Adrenal gland (tissue), 5 donors: ENCODE results near the gene OSM.

Experiments used
- POLR2A ChIP-seq, 2 donors: fragments of 450-650 bp; IDR thresholded peaks; one replicate each; pipeline ENCODE4 v1.6.1; 2017; ENCODE audit warnings: antibody characterized with exemption in 2 of 2, mild to moderate bottlenecking in 2 of 2, moderate library complexity in 1 of 2
- TF ChIP-seq, protein P1 (sequence below), 6 experiments: fragments of 450-650 bp in 4 of 6; fragments of 200-600 bp in 2 of 6; sonication (generic) in 1 of 6; IDR thresholded peaks; 1 replicate in 5 of 6; 2 replicates in 1 of 6; pipeline versions ENCODE4 v1.5.1 to v1.8.0; 2016 to 2021; ENCODE audit warnings: antibody characterized with exemption in 6 of 6, mild to moderate bottlenecking in 2 of 6, moderate library complexity in 1 of 6
- donor health status: DM: no; HTN: no; CAD: no.

DNA sequence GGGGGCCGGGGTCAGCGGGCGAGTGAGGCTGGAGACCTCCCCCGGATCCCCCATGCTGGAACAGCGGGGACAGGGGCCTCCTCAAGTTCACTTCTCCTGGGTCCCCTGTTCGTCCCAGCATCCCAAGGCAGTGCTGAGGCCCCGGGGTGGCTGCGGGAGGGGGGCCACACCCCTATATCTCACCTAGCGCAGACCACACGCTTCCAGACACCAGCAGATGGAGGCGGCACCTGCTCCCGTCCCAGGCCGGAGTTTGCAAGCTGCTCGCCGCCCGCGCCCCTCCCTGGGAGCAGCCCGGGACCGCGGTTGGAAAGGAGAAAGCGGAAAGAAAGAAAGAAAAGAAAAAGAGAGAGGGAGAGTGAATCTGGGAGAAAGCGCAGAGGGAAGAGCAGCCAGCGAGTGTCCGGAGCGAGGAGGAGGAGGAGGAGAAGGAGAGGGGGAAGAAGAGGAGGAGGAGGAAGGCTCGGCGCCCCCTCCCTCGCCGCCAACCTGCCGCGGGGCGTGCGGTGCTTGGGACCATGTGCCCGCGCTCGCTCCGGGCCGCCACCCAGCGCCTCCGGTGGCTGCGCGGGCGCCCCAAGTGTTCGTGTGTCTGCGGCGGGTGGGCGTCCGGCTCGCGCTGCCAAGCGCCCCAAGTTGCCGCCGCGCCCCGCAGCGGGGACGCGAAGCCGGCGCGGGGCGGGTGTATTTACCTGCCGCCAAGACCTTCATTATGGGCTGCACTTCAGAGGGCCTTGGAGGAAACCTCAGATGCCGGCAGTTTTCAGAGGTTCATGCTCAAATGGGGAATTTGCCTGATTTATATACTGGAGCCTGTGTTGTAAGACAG is 20.5 kb downstream of the OSM start, which contains the start of gene LIF:
- TF ChIP-seq, protein P1, sequence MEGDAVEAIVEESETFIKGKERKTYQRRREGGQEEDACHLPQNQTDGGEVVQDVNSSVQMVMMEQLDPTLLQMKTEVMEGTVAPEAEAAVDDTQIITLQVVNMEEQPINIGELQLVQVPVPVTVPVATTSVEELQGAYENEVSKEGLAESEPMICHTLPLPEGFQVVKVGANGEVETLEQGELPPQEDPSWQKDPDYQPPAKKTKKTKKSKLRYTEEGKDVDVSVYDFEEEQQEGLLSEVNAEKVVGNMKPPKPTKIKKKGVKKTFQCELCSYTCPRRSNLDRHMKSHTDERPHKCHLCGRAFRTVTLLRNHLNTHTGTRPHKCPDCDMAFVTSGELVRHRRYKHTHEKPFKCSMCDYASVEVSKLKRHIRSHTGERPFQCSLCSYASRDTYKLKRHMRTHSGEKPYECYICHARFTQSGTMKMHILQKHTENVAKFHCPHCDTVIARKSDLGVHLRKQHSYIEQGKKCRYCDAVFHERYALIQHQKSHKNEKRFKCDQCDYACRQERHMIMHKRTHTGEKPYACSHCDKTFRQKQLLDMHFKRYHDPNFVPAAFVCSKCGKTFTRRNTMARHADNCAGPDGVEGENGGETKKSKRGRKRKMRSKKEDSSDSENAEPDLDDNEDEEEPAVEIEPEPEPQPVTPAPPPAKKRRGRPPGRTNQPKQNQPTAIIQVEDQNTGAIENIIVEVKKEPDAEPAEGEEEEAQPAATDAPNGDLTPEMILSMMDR (IDR thresholded peaks at IDR 0.05): peak in 2 of 6 experiments; percentile 8 to 17
- no peak for TF ChIP-seq POLR2A (IDR thresholded peaks at IDR 0.05)
